Measurements from ENCODE around the gene RGL2. TPM values are rescaled to one million over a fixed set of nuclear protein-coding genes. Genes with fewer than 3 reads are reported as not detected.

The RGL2 gene
- total RNA-seq, 1 donor from 2014 or later = 83.5 TPM

DNA sequence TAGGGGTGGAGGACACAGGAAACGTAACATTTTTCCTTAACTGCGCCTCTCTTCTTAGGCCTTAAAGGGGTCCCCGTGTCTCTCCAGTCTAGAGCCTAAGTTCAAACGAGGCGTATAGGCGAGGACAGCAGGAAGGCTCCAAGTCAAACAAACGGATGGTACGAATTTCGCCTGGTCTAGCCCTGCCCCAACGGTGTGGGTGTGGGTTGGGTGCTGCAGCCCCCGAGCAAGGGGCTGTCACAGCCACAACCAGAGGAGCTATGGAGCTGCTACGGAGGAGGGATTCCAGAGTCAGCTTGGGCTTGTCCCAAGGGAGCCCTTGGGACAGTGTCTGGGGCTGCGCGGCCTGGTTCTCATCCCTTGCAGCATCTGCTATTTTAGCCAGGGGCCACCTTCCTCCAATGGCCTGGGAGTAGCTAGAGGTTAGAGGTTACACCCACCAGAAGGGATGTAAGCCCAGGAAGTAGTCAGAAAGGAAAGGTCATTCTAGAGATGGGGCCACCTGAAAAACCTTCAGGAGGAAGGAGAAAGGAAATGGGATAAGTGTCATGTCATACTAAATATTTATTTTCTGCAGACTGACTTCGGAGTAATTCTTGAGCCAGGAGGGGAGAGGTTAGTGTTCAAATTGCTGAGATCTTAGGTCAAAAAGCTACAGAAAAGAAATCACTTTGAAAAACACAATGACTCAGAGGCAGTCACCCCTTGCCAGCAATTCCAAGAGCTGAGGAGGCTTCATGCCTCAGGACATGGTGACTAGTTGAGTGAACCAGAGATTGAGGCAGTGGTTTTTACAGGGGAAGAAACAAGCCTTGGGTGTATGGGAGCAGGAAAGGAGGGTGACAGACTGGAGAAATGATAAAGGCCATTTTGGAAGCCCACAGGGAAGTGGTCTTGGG is 48.8 kb downstream of the RGL2 start:
- DNase-seq (ENCODE audit: low spot score) = no peak
- no peak for ATAC-seq
- intact Hi-C loops (cut with DNase I) = loop anchor here (5.0 to 10.0 kb wide), 2 partner anchors 128 to 235 kb away; no protein-coding TSS in a partner anchor

DNA sequence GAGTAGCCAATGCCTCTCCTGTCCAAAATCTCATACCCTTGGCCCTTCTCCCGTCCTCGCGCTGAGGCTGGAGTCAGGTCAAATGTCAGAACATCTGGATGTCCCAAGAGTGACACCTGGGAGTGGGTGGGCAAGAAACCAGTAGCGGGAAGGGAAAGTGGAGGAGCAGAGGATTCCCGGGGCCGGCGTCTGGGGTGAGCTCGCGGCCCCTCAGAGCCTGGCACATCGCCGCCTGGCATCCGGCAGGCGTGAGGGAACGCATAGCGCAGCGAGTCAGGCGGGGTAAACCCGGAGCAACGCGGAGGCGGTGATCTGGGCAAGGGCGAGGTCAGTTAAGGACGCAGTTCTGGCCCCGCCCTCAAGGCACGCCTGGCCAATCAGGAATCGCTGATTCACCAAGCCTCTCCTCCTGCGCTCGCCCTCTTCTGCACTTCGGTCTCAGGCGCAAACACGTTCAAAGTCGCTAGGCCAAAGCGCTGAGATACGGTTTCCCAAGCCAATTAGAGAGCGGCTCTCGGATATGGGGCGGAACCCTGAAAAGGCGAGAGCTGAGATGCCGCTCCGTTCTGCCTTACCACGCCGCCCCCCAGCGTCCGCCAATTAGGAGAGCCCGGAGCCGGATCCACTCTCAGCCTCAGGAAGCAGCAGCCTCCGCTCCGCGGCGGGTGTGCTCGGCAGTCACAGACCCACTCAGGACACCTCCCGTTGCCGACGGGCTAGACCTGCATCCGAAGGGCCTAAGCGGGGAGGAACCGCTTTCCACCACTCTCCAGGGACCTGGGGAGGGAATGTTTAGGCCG is 49.6 kb downstream of the RGL2 start:
- peak; percentile 97 for ATAC-seq
- DNase-seq (ENCODE audit: low spot score) = peak; percentile 97
- intact Hi-C loops (cut with DNase I) = loop anchor here (5.0 to 10.0 kb wide), 2 partner anchors 127 to 234 kb away; no protein-coding TSS in a partner anchor

DNA sequence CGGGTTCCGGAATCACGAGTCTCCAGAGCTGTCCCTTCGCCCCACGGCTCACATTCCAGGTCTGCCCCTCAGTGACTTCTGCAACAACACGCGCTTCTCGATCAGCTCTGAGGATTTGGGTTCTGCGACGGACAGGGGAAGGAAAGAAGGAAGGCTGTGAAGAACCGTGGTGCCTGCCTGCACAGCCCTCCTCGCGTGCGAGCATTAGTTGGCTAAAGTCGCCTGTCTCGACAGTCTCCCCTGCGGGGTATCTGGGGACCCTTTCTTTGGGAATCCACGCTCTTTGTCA is 50.2 kb downstream of the RGL2 start:
- no peak for DNase-seq (ENCODE audit: low spot score)
- ATAC-seq = peak; percentile 25
- intact Hi-C loops (cut with DNase I) = loop anchor here (5.0 to 10.0 kb wide), 2 partner anchors 126 to 234 kb away; no protein-coding TSS in a partner anchor

DNA sequence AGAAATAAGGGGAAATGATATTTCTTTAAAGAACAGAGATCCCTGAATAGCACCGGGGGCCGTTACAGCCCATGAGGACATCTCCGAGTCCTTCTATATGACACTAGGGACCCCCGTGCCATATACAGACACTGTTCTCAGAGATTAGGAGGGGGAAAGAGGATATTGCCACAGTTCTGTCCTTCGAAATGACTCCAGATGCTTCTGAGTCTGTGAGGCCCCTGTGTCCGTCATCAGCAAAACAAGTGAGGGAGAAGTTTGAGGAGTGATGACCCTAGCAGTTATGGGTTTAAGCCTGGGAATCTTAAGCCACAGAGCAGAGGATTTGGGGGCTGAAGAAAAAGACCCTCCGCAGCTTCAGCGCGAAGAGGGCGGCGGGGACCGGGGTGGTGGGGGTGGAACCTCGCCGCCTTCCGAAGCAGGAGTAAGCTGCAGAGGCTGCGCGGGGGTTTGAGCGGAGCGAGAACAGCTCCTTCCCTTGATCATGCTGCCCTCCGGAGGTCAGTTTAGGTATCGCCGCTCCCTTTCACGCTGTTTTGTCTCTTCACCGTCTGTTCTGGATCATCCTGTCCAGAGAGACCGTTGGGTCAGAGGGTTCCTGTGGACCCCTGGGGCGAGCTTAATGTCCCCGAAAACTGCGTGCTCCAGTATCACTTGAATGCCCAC is 50.6 kb downstream of the RGL2 start:
- intact Hi-C loops (cut with DNase I) = loop anchor here (5.0 to 10.0 kb wide), 2 partner anchors 126 to 233 kb away; no protein-coding TSS in a partner anchor
- DNase-seq (ENCODE audit: low spot score) (peak; percentile 96), ATAC-seq (peak; percentile 83)

DNA sequence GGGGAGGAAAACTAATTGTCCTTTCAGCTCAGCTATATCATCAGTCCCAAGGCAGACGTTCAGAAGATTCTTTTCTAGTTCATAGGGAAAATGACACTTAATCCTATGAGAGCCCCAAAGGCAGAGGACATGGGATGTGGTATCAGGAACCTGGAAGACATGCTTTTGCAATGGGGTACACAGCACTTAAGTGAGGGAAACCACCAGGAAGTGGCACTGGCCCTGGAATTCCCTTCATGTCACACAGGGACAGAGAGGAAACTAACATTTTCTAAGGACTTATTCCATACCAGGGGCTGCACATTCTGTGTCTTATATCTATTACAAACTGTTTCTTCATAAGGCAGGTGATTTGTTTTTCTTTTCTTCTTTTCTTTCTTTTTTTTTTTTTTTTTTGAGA is 55.3 kb downstream of the RGL2 start:
- DNase-seq (ENCODE audit: low spot score) = no peak
- intact Hi-C loops (cut with DNase I) = loop anchor here (10.0 kb wide), 1 partner anchor 229 kb away; no protein-coding TSS in a partner anchor

DNA sequence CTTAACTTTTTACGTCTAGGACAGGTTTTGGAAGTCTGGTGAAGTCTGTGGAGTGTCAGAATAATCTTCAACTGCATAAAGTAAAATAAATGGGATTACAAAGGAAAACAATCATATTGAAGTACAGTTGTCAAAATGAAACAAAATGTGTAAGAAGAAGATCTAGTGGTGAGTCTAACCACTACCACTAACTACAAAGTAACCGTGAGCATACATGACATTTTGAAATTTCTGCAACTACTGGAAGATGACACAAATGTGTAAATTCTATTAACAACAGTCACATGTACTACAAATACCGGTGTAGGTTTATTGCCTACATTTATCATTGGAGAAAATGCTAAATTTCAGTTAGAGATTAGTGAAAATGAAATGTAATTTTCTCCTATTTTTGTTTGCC is 56.8 kb downstream of the RGL2 start:
- DNase-seq (ENCODE audit: low spot score) = no peak
- ATAC-seq = no peak
- intact Hi-C loops (cut with DNase I) = loop anchor here (10.0 kb wide), 1 partner anchor 227 kb away; no protein-coding TSS in a partner anchor

More for the DNA sequence above, 55.3 kb downstream of the RGL2 start:
- ATAC-seq = no peak

Small RNAs within 50 kb of the gene (microRNA-seq; reads per million reads assigned to microRNA genes)
- gene MIR6834 (not detected), gene MIR6873 (not detected)

Other genes starting within 250 kb of the RGL2 start
- gene HLA-DPA1, start 225.3 kb downstream of the RGL2 start, total RNA-seq = 141 TPM
- 138 TPM for gene HLA-DPB1, start 223.0 kb downstream of the RGL2 start, total RNA-seq
- 5.6 TPM for gene COL11A2, start 106.5 kb downstream of the RGL2 start, total RNA-seq
- 54.0 TPM for gene RXRB, start 98.3 kb downstream of the RGL2 start, total RNA-seq
- 65.3 TPM for gene SLC39A7, start 98.1 kb downstream of the RGL2 start, total RNA-seq
- gene HSD17B8, start 94.3 kb downstream of the RGL2 start, total RNA-seq = 12.7 TPM
- gene RING1, start 90.4 kb downstream of the RGL2 start, total RNA-seq = 39.5 TPM
- 50.0 TPM for gene VPS52, start 27.1 kb downstream of the RGL2 start, total RNA-seq
- 1,733 TPM for gene RPS18, start 26.9 kb downstream of the RGL2 start, total RNA-seq
- gene B3GALT4, start 21.8 kb downstream of the RGL2 start, total RNA-seq = 14.8 TPM
- gene WDR46, start 9.7 kb downstream of the RGL2 start, total RNA-seq = 32.4 TPM
- gene PFDN6, start 9.3 kb downstream of the RGL2 start, total RNA-seq = 27.1 TPM
- gene TAPBP, start 15.1 kb upstream of the RGL2 start, total RNA-seq = 85.5 TPM
- 23.2 TPM for gene ZBTB22, start 18.8 kb upstream of the RGL2 start, total RNA-seq
- 35.9 TPM for gene DAXX, start 24.0 kb upstream of the RGL2 start, total RNA-seq
- 1.5 TPM for gene KIFC1, start 92.9 kb upstream of the RGL2 start, total RNA-seq
- gene PHF1, start 112.1 kb upstream of the RGL2 start, total RNA-seq = 107 TPM
- 107 TPM for gene CUTA, start 119.2 kb upstream of the RGL2 start, total RNA-seq
- gene SYNGAP1, start 121.1 kb upstream of the RGL2 start, total RNA-seq = 30.2 TPM
- 6.5 TPM for gene ZBTB9, start 155.6 kb upstream of the RGL2 start, total RNA-seq

All from sciatic nerve (tissue), 2 donors.